ENCODE measurements around the gene CXADR. TPM values are rescaled to one million over a fixed set of nuclear protein-coding genes. Genes with fewer than 3 reads are reported as not detected.

Gene CXADR
- total RNA-seq, 1 experiment from 2014 or later, result 21.7 TPM

DNA sequence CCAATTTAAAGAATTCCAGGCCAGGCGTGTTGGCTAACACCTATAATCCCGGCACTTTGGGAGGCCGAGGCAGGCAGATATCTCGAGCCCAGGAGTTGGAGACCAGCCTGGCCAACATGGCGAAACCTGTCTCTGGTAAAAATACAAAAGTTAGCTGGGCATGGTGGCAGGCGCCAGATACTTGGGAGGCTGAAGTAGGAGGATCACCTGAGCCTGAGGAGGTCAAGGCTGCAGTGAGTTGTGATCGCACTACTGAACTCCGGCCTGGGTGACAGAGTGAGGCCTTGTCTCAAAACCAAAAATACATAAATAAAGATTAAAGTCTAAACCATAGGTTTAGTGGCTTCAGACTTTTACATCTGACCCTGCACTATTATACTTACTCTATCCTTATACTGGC, 67.5 kb downstream of the CXADR start:
- H3K4me3 ChIP-seq, result no peak overlapping the region
- peaks cover 3% of the 10 kb centered on the region; the same call in 1 of the 2 replicates for H3F3A ChIP-seq (ENCODE audit: insufficient read depth, low read depth)
- POLR2A ChIA-PET (ENCODE audit: unreplicated experiment), result no interaction called here
- no peaks in the 10 kb centered on the region for H3K27me3 ChIP-seq (ENCODE audit: insufficient read depth, low read depth)
- DNase-seq, result no peak
- no peak overlapping the region for H2AFZ ChIP-seq
- no peaks in the 10 kb centered on the region for H3K9me3 ChIP-seq (ENCODE audit: insufficient read depth, low read depth)
- intact Hi-C loops (cut with micrococcal nuclease; ENCODE audit: unreplicated experiment), result no loop called here
- BruUV-seq (replicated peaks), result no TSS peak
- H4K20me1 ChIP-seq (ENCODE audit: insufficient read depth), result 0 out of 2 replicates have a peak, but pooled peaks cover 3% of the 10 kb centered on the region
- H3K4me2 ChIP-seq, result no peak overlapping the region
- no peaks in the 10 kb centered on the region for H3K36me3 ChIP-seq (ENCODE audit: low read depth)
- H3K79me2 ChIP-seq (ENCODE audit: low read depth), result no peaks in the 10 kb centered on the region
- peaks cover 11% of the 10 kb centered on the region; the same call in 1 of the 2 replicates for H3K4me1 ChIP-seq (replicated peaks; ENCODE audit: insufficient read depth)
- TF ChIP-seq EZH2 (IDR thresholded peaks at IDR 0.05; ENCODE audit: low read depth), result no peak
- TF ChIP-seq, protein P1, sequence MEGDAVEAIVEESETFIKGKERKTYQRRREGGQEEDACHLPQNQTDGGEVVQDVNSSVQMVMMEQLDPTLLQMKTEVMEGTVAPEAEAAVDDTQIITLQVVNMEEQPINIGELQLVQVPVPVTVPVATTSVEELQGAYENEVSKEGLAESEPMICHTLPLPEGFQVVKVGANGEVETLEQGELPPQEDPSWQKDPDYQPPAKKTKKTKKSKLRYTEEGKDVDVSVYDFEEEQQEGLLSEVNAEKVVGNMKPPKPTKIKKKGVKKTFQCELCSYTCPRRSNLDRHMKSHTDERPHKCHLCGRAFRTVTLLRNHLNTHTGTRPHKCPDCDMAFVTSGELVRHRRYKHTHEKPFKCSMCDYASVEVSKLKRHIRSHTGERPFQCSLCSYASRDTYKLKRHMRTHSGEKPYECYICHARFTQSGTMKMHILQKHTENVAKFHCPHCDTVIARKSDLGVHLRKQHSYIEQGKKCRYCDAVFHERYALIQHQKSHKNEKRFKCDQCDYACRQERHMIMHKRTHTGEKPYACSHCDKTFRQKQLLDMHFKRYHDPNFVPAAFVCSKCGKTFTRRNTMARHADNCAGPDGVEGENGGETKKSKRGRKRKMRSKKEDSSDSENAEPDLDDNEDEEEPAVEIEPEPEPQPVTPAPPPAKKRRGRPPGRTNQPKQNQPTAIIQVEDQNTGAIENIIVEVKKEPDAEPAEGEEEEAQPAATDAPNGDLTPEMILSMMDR (conservative IDR thresholded peaks at IDR 0.05), result no peak
- no peak overlapping the region for H3K27ac ChIP-seq
- CTCF ChIA-PET, result no interaction called here
- H3K9me2 ChIP-seq (ENCODE audit: insufficient read depth), result no peaks in the 10 kb centered on the region

DNA sequence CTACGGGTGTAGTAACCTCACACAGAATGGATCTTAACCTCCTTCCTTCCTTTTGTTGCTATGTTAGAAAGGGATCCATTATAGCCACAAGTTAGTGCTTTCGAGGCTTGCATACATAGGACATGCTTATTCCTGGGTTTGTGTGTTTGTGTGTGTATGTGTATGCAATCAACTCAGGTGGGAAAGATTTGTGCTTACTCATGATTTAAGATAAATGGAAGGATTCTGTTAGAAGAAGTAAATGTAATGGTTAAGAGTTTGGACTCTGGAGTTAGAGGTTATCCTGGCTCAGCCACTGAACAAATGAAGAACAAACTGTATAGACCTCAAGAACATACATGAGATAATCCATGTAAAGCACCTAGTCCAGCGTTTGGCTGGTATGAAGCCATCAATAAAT, 71.1 kb downstream of the CXADR start:
- H3K4me2 ChIP-seq, result no peak overlapping the region

DNA sequence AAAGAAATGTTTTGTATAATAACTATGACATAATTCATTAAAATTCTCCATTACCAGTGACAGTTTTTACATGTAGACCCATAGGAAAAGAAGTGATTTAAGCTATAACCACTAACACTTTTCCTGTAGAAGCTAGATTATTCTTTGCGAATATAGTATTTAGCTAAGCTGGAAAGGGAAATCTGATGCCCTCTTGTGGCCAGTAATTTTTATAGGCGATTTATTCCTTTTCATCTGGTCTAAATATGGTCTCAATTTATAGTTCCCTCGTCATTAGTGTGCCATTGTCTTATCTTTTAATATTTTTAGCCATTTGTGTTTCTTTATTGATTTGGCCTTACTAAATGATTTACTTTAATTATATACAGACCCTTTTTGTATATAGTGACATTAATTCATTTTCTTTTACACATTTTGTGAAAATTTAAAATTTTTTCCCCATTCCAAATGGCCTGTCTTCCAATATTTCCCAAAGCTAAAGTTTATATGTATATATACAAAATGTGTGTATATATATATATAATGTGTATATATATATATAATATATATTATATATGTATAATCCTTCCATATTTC, 73.1 kb downstream of the CXADR start:
- TF ChIP-seq, protein P1 (conservative IDR thresholded peaks at IDR 0.05), result peak; percentile 75
- TF ChIP-seq EZH2 (IDR thresholded peaks at IDR 0.05; ENCODE audit: low read depth), result no peak
- H3K27ac ChIP-seq, result no peak overlapping the region

More for the DNA sequence above, 71.1 kb downstream of the CXADR start:
- Histone ChIP-seq H3K79me2 (ENCODE audit: low read depth) (no peaks in the 10 kb centered on the region), H2AFZ (no peak overlapping the region), H3K27ac (no peak overlapping the region), H3K4me3 (no peak overlapping the region), H3F3A (ENCODE audit: insufficient read depth, low read depth) (no peaks in the 10 kb centered on the region; the same call in 1 of the 2 replicates), H4K20me1 (ENCODE audit: insufficient read depth) (no peaks in the 10 kb centered on the region), H3K9me2 (ENCODE audit: insufficient read depth) (no peaks in the 10 kb centered on the region), H3K9me3 (ENCODE audit: insufficient read depth, low read depth) (no peaks in the 10 kb centered on the region), H3K4me1 (replicated peaks; ENCODE audit: insufficient read depth) (no peaks in the 10 kb centered on the region), H3K27me3 (ENCODE audit: insufficient read depth, low read depth) (no peaks in the 10 kb centered on the region), H3K36me3 (ENCODE audit: low read depth) (no peaks in the 10 kb centered on the region)
- intact Hi-C loops (cut with micrococcal nuclease; ENCODE audit: unreplicated experiment), result no loop called here
- TF ChIP-seq EZH2 (IDR thresholded peaks at IDR 0.05; ENCODE audit: low read depth), result no peak
- TF ChIP-seq, protein P1 (conservative IDR thresholded peaks at IDR 0.05), result no peak
- BruUV-seq (replicated peaks), result no TSS peak
- CTCF ChIA-PET, result no interaction called here
- no peak for DNase-seq
- POLR2A ChIA-PET (ENCODE audit: unreplicated experiment), result no interaction called here

More for the DNA sequence above, 73.1 kb downstream of the CXADR start:
- peak in 1 of 2 experiments; percentile 38 for DNase-seq
- H3K36me3 ChIP-seq (ENCODE audit: low read depth), result no peaks in the 10 kb centered on the region
- CTCF ChIA-PET, result interaction anchor here (0.7 to 1.7 kb wide), 2 partner anchors 27 to 199 kb away, joined by 5 to 12 read pairs; no protein-coding TSS in a partner anchor
- H3K4me1 ChIP-seq (replicated peaks; ENCODE audit: insufficient read depth), result no peaks in the 10 kb centered on the region
- no peaks in the 10 kb centered on the region for H3K9me2 ChIP-seq (ENCODE audit: insufficient read depth)
- H3F3A ChIP-seq (ENCODE audit: insufficient read depth, low read depth), result no peaks in the 10 kb centered on the region; the same call in 1 of the 2 replicates
- no TSS peak for BruUV-seq (replicated peaks)
- H2AFZ ChIP-seq, result no peak overlapping the region
- no peaks in the 10 kb centered on the region for H4K20me1 ChIP-seq (ENCODE audit: insufficient read depth)
- intact Hi-C loops (cut with micrococcal nuclease; ENCODE audit: unreplicated experiment), result loop anchor here (1.0 kb wide), 1 partner anchor 199 kb away; no protein-coding TSS in a partner anchor
- POLR2A ChIA-PET (ENCODE audit: unreplicated experiment), result interaction anchor here (0.6 kb wide), 1 partner anchor 1853 kb away, joined by 3 read pairs; no protein-coding TSS in a partner anchor
- H3K4me2 ChIP-seq, result no peak overlapping the region
- H3K4me3 ChIP-seq, result no peak overlapping the region
- no peaks in the 10 kb centered on the region for H3K9me3 ChIP-seq (ENCODE audit: insufficient read depth, low read depth)
- no peaks in the 10 kb centered on the region for H3K79me2 ChIP-seq (ENCODE audit: low read depth)
- H3K27me3 ChIP-seq (ENCODE audit: insufficient read depth, low read depth), result no peaks in the 10 kb centered on the region

Measured in PC-9 (cell line).